T-helper 1 cell treated with Interleukin-12 subunit alpha and Interleukin-12 subunit beta and Interleukin-4 antibody, amounts not matched to agents 30 μg/mL and 1 μg/mL, for 36 hours (primary cell): ENCODE results near the gene CISD2.
"Not testable (repeated sequence)": the region's sequence is repeated elsewhere in the genome, so short reads cannot be mapped to it uniquely, and the experiment has no call there.

Source experiments
- H3K27ac Mint-ChIP-seq: one replicate; pipeline ENCODE4 v1.8.0; 2021; ENCODE audit warnings: mild to moderate bottlenecking, mixed read lengths
- H3K27me3 Mint-ChIP-seq: one replicate; pipeline ENCODE4 v1.8.0; 2021; ENCODE audit warnings: low read depth, mixed read lengths
- H3K36me3 Mint-ChIP-seq: one replicate; pipeline ENCODE4 v1.8.0; 2021; ENCODE audit warnings: low read depth, mixed read lengths
- H3K4me1 Mint-ChIP-seq: one replicate; pipeline ENCODE4 v1.8.0; 2021; ENCODE audit warnings: low read depth, mixed read lengths
- H3K4me3 Mint-ChIP-seq: one replicate; pipeline ENCODE4 v1.8.0; 2021; ENCODE audit warnings: mild to moderate bottlenecking, moderate library complexity, mixed read lengths
- H3K9me3 Mint-ChIP-seq: one replicate; pipeline ENCODE4 v1.8.0; 2021; ENCODE audit warnings: mixed read lengths

Gene CISD2

GRCh38 chr4:102868781-102869568 is at the start of gene CISD2:
Gene CISD2 (plus strand): TSS chr4:102868992. CDS start chr4:102869085, 93 bp downstream.
- peak within 1 kb of the TSS; percentile 99 for H3K27ac Mint-ChIP-seq
- peak within 1 kb of the TSS; percentile 97 for H3K4me3 Mint-ChIP-seq
- H3K4me1 Mint-ChIP-seq = peaks cover 57% of the 10 kb centered on the region
- no peaks in the 10 kb centered on the region for H3K27me3 Mint-ChIP-seq
- peaks cover 6% of the 10 kb centered on the region for H3K9me3 Mint-ChIP-seq
- peaks cover 31% of the 10 kb centered on the region for H3K36me3 Mint-ChIP-seq

- H3K9me3 Mint-ChIP-seq, H3K27me3 Mint-ChIP-seq: not testable (repeated sequence)
- peak overlapping the region; percentile 16 for H3K4me3 Mint-ChIP-seq
- H3K4me1 Mint-ChIP-seq = peaks cover 68% of the 10 kb centered on the region
- peak overlapping the region; percentile 55 for H3K27ac Mint-ChIP-seq
- H3K36me3 Mint-ChIP-seq = peaks cover 57% of the 10 kb centered on the region
These were observed 49.7 kb upstream of the CISD2 start for GRCh38 chr4:102819100-102819499.

GRCh38 chr4:102819588-102820365 is 49.0 kb upstream of the CISD2 start:
- H3K4me3 Mint-ChIP-seq = peak overlapping the region; percentile 74
- peaks cover 57% of the 10 kb centered on the region for H3K36me3 Mint-ChIP-seq
- H3K27ac Mint-ChIP-seq = peak overlapping the region; percentile 83
- H3K9me3 Mint-ChIP-seq = no peaks in the 10 kb centered on the region
- H3K4me1 Mint-ChIP-seq = peaks cover 69% of the 10 kb centered on the region
- H3K27me3 Mint-ChIP-seq = no peaks in the 10 kb centered on the region

GRCh38 chr4:102823464-102823863 is 45.3 kb upstream of the CISD2 start:
- H3K36me3 Mint-ChIP-seq = peaks cover 35% of the 10 kb centered on the region
- peaks cover 45% of the 10 kb centered on the region for H3K4me1 Mint-ChIP-seq
- peak overlapping the region; percentile 79 for H3K4me3 Mint-ChIP-seq
- no peaks in the 10 kb centered on the region for H3K27me3 Mint-ChIP-seq
- H3K27ac Mint-ChIP-seq = peak overlapping the region; percentile 23
- no peaks in the 10 kb centered on the region for H3K9me3 Mint-ChIP-seq

- Mint-ChIP-seq H3K27me3 (no peaks in the 10 kb centered on the region), H3K9me3 (no peaks in the 10 kb centered on the region), H3K27ac (peak overlapping the region; percentile 23), H3K4me1 (peaks cover 44% of the 10 kb centered on the region), H3K4me3 (peak overlapping the region; percentile 79), H3K36me3 (peaks cover 30% of the 10 kb centered on the region)
These were observed 44.9 kb upstream of the CISD2 start for GRCh38 chr4:102823897-102824296.

- H3K4me3 Mint-ChIP-seq = no peak overlapping the region
- H3K4me1 Mint-ChIP-seq = peaks cover 49% of the 10 kb centered on the region
- H3K27me3 Mint-ChIP-seq = no peaks in the 10 kb centered on the region
- H3K9me3 Mint-ChIP-seq = no peaks in the 10 kb centered on the region
- peak overlapping the region; percentile 45 for H3K27ac Mint-ChIP-seq
- peaks cover 30% of the 10 kb centered on the region for H3K36me3 Mint-ChIP-seq
These were observed 44.4 kb upstream of the CISD2 start for GRCh38 chr4:102824398-102824797.

- H3K9me3 Mint-ChIP-seq = no peaks in the 10 kb centered on the region
- H3K36me3 Mint-ChIP-seq = peaks cover 23% of the 10 kb centered on the region
- H3K4me3 Mint-ChIP-seq = no peak overlapping the region
- no peaks in the 10 kb centered on the region for H3K27me3 Mint-ChIP-seq
- H3K27ac Mint-ChIP-seq = no peak overlapping the region
- peaks cover 40% of the 10 kb centered on the region for H3K4me1 Mint-ChIP-seq
These were observed 43.3 kb upstream of the CISD2 start for GRCh38 chr4:102825261-102826091.

- Mint-ChIP-seq H3K27me3 (no peaks in the 10 kb centered on the region), H3K27ac (no peak overlapping the region), H3K4me1 (peaks cover 34% of the 10 kb centered on the region), H3K4me3 (no peak overlapping the region), H3K36me3 (peaks cover 17% of the 10 kb centered on the region), H3K9me3 (no peaks in the 10 kb centered on the region)
These were observed 42.5 kb upstream of the CISD2 start for GRCh38 chr4:102826105-102826889.

- Mint-ChIP-seq H3K36me3 (peaks cover 17% of the 10 kb centered on the region), H3K9me3 (no peaks in the 10 kb centered on the region), H3K27ac (no peak within 1 kb of the TSS), H3K27me3 (no peaks in the 10 kb centered on the region), H3K4me1 (peaks cover 39% of the 10 kb centered on the region), H3K4me3 (no peak within 1 kb of the TSS)
These were observed 41.7 kb upstream of the CISD2 start, which contains the start of gene UBE2D3 for GRCh38 chr4:102826890-102827673. Gene UBE2D3 (minus strand): TSS chr4:102827551. CDS start chr4:102826508, 1,043 bp downstream.

GRCh38 chr4:102827674-102828496 is 40.9 kb upstream of the CISD2 start:
- Mint-ChIP-seq H3K4me1 (peaks cover 36% of the 10 kb centered on the region), H3K36me3 (peaks cover 11% of the 10 kb centered on the region), H3K9me3 (no peaks in the 10 kb centered on the region), H3K27ac (no peak overlapping the region), H3K27me3 (no peaks in the 10 kb centered on the region), H3K4me3 (no peak overlapping the region)

GRCh38 chr4:102828497-102828808 is 40.3 kb upstream of the CISD2 start:
- H3K4me3 Mint-ChIP-seq = no peak overlapping the region
- H3K4me1 Mint-ChIP-seq = peaks cover 30% of the 10 kb centered on the region
- H3K9me3 Mint-ChIP-seq = no peaks in the 10 kb centered on the region
- H3K36me3 Mint-ChIP-seq = peaks cover 7% of the 10 kb centered on the region
- H3K27me3 Mint-ChIP-seq = no peaks in the 10 kb centered on the region
- no peak overlapping the region for H3K27ac Mint-ChIP-seq

- H3K4me3 Mint-ChIP-seq = no peak overlapping the region
- H3K27me3 Mint-ChIP-seq = no peaks in the 10 kb centered on the region
- peaks cover 1% of the 10 kb centered on the region for H3K36me3 Mint-ChIP-seq
- no peak overlapping the region for H3K27ac Mint-ChIP-seq
- peaks cover 22% of the 10 kb centered on the region for H3K4me1 Mint-ChIP-seq
- H3K9me3 Mint-ChIP-seq = no peaks in the 10 kb centered on the region
These were observed 39.0 kb upstream of the CISD2 start for GRCh38 chr4:102829803-102830202.
